GM18508 (cell line): ENCODE measurements around the gene PHLDA2.

Experiments
- ATAC-seq: cut with Tn5 transposase; IDR thresholded peaks from one replicate; pipeline ENCODE4 v1.9.1; 2021; ENCODE audit warnings: moderate number of reproducible peaks; ENCODE audit not compliant: insufficient read depth, unreplicated experiment

PHLDA2 gene

DNA sequence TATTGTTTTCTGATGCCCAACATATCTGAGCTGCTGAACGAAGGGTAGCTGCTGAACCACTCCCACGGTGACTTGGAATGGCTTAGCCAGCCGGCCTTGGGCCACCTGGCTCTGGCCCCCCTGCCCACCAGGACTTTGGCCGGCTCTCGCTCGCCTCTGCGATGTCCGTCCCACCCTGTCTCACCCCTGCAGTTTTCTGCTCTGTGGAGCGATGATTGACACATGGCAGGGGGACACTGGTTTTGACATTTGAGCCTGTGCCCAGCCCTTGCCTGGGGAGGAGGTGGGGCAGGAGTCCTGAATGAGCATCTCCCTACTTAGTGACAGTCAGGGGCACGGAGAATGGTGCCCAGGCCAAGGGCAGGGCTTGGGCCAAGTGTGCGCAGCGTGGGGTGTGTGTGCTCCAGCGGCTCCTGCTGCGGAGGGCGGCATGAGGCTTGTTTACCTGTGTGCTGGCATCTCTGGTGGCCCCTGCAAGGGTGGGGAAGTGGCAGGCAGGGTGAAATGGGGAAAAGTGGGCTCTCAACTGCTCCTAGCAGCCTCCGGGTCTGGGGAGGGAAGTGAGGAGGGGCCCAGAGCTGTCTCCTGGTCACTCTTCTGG is 27.9 kb downstream of the PHLDA2 start:
- ATAC-seq = no peak

DNA sequence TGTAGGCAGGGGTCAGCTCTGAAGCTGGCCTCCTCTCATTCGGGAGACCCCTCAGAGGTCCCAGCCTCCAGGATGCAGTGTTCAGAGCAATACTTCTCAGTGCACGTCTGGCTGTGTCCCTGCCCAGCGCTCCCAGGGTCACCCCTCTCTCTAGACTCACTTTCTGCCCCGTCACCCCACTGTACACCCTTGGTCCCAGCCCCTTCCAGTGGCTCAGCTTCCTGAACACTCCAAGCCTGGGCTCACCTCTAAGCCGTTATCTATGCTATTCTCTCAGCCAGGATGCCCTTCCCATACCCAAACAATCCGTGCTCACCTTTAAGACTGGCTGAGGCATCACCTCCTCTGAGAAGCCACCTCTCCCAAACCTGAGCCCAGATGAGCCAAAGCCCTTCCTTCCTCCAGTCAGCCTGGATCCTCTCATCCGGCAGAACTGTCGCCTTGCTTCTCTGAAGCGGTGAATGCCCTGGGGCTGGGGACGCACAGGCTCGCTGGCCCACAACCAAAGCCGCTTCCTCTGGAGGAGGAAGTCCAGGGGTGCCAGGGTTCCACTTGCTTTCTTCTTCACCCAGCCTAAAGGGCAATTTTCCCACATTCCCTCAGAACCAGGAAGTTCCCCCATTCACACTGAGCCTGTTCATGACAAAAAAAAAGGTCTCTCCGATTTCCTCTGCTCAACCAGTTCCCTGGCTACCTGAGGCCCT is 30.0 kb downstream of the PHLDA2 start:
- ATAC-seq = no peak

DNA sequence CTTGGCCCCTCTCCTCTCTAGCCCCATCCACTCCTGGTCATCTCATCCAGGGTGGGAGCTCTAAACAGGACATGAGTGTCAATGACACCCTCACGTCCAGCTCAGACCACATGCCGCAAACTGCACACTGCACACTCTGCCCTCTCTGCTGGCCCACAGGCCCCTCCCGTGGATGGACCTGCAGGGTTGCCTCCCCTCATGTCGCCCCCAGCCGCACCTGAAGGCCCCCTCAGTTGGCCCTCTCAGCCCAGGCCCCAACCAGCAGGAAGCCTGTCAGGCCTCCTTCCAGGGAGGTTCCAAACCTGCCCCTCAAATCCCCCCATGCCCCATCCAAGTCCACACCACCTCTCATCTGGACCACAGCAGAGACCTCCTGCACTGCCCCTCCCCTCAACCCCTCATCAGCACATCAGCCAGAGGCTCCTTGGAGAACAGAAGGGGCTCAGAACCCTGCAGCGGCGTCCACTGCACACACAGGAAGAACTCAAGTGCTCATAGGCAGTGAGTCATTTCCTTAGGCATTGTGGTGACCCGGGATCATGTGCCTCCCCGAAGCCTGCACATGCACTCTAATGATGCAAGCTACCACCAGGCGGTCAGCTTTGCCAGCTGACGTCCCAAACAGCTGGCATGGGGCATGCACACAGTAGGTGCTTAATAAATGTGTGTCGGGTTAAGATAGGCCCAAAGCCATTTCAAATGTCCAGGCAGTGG is 30.7 kb downstream of the PHLDA2 start:
- ATAC-seq = no peak

DNA sequence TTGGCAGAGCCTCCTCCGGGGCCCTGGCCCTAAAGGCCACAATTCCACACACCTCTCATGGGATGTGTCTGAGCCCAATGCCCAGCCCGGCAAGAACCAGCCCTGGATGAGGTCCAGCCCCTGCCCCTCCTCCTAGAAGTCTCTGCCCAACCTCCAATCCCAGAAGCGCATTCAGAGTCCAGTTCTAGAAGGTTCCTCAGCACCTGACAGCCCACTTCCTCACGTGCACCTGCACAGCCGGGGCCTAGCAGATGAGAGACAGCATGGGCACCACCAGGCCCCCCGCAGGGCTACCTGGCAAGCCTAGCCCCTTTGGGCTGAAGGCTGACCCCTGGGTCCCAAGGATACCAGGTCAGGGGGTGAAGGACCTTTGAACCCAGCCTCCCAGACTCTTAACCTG is 32.2 kb downstream of the PHLDA2 start:
- no peak for ATAC-seq

DNA sequence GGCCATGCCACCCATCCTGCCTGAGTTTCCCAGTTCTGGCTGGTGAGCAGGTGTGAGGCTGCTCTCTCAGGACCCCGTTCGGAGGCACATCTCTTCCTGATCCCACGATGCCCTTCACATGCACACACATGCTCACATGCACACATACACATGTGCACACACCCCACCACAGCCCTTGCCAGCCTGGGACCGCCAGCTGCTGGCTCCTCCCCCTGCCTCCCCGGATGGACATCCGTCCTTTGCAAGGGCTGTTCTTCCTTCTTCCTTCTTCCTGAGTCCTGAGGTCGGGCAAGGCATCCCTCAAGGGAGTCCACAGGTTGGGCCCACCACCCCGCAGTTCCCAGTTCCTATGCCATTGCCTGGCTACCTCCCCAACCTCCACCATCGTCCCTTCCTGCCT is 33.2 kb downstream of the PHLDA2 start:
- no peak for ATAC-seq

DNA sequence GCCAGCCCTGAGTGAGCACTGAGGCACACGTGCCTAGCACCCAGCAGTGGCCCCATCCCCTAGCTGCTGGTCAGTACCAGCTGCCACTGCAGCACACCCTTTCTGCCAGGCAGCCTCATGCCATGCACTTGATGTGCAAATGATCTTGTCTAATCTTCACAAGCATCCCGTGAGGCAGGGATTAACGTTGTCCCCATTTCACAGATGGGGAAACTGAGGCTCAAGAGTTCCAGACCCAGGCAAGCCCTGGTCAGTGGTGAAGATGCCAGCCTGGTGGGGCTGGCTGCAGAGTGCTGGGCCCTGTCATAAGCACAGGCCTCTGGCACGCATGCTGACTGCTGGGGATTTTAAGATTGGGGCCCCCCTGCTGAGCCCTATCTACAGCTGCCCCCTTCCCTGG is 35.3 kb downstream of the PHLDA2 start:
- ATAC-seq = no peak

DNA sequence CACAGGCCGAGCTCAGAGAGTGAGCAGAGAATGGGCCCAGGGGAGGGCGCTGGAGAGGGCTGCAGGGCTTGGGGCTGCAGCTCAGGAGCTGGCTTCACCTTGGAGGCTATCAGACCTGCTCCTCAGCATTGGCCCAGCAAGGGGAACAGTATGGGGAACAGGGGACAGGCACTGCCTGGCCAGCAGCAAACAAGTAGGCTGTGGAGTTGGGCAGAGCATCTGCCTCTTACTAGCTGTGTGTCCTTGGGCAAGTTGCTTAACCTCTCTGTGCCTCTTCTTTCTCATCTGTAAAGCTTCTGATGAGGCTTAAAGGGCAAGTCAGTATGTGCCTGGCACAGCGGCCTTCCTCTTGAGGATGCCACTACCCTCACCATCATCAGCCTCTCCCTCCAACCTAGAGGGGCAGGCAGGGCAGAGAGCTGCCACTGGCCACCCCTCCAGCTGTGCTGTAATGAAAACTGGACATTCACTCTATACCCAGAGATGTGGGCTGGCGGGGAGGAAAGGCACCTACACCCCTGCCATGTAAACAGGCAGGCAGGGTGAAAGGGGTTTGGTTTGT is 36.2 kb downstream of the PHLDA2 start:
- ATAC-seq = no peak

DNA sequence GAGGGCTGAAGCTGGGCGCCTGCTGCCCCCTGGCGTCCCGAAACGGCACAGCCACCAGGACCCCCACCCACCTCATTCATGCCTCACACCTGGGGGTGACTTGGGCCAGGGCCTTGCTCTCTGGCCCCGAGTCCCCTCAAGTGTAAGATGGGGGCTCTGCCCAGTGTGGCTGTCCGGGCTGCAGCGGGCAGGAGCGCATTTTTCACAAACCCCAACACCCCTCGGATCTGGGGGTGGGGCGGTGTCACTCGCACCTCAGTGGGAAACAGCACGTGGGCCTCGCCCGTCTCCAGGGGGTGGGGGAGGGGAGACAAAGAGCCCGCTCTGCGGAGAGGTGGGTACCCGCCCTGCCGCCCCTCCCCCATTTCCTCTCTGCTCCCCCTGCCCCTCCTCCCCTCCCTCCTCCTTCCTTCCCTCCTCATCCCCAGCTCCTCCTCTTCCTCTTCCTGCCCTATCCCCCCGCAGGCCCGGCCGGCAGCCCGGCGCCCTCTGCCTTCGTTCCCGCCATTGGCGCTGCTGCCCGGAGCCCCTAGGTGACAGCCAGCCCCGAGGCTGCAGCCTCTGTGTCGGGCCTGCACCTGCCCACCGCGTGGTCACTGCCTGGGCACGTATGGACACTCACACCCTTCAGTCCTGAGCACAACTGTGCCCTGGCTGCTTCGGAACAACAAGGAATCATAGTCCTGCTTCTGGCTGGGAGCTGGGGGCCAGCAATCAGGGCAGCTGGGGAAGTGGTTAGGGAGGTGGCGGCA is 36.8 kb downstream of the PHLDA2 start:
- no peak for ATAC-seq

DNA sequence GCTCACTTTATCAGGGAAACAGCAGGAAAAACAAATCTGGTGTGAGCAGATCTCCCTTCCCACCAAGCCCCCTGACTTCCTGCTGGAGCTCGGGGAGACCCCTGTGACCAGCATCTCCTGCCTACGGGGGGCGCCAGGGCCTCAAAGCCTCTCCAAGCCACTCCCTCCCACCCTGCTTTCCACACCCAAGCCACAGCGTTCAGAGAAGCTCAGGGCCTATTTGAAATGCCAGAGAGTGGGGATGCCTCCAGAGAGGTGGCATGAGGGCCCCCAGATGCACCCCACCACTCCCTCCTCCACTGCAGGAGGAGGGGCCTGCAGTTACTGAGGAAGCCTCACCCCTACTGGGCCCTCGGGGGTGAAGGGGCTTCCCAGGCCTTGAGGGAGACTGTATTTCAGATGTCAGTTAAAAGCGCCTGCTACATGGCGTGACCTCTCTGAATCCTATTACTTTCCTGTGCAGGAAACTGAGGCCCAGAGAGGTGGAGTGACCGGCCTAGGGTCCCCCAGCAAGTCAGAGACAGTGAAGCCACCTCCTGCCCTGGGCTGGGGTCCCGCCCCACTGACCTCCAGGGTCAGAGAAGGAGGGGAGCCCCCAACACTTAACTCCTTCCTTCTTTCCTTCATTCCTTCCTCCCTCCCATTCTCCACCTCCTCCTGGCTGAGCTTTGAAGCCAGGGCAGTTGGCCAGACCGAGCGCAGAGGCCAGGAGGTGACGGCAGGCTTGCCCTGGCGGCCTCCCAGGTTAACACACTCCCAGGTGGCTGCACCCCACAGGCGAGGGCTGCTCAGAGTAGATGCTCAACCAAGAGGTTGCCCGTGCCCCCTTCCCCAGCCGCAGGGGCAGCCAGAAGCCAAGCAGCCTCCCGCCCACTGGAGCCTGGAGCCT is 37.6 kb downstream of the PHLDA2 start:
- ATAC-seq = no peak

DNA sequence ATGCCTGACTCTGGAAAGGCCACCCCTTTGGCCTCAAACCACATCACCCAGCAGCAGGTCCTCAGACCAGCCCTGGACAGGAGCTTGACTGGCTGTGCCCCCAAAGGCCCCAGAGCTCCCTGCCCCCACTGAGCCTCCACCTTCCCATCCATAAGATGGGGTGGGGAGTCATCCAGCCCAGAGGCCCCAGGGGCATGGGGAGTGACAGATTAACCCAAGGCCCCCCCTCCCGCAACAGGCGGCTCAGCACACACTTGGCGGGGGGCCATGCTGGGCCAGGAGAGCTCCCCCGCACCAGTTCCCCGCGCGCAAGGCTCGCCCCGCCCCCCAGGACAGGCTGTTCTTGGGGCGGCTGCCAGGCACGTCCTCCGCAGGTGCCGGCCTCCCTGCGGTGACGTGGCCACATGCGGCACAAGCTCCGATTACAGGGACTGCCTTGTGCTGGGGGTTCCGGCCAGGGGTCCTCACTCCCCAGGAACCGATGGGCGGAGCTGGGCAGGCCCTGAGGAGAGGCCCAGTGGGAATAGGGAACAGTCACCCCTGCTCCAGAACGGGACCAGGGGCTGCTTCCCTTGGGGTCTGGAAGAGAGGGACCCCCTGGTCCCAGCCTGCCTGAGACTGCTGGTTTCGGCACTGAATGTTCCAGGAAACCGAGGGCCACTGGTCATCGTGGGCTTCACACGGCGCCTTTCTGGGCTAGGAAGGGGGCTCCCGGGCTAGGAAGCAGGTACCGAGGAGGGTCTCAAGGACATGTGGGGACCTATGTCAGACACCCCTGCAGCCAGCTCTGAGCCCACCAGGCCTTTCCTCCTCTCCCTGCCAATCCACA is 38.5 kb downstream of the PHLDA2 start:
- no peak for ATAC-seq

DNA sequence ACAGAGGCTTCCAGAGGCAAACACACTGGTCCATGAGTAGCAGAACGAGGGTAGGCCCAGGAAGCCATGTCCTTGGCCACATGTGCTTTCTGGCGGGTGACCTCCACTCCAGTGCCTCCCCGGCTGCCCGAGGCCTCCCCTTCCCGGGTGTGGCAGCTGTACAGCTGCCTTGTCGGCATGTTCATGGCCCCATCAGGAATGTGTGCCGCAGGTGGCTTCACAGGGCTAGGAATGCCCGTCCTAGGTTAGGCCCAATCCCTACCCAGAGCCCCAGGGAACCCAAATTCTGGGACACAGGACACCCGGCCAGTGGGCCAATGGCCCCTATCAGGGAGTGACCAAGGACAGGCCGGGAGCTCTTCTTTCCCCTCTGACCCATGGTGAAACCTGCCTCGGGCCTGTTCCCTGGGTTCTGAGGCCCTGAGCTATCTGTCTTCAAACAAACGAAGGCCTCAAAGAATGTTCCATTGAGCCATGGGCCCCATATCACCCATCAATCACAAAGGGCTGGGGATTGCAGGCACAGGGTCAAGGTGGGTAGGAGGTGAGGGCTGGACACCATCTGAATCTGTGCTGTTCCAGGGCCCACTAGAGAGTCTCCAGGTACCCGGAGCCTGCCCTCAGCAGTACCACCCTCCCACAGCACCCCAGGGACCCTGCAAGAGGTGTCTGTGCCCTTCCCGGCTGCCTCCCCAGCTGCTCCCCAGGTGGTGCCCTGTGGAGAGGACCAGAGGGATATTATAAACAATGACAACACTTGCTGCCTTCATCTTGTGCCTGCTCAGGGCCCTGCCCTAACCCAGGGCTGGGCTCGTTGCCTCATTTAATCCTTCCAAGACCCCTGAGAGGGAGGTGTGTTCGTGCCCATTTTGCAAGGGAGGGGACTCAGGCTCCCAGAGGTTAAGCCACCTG is 39.6 kb downstream of the PHLDA2 start:
- no peak for ATAC-seq

DNA sequence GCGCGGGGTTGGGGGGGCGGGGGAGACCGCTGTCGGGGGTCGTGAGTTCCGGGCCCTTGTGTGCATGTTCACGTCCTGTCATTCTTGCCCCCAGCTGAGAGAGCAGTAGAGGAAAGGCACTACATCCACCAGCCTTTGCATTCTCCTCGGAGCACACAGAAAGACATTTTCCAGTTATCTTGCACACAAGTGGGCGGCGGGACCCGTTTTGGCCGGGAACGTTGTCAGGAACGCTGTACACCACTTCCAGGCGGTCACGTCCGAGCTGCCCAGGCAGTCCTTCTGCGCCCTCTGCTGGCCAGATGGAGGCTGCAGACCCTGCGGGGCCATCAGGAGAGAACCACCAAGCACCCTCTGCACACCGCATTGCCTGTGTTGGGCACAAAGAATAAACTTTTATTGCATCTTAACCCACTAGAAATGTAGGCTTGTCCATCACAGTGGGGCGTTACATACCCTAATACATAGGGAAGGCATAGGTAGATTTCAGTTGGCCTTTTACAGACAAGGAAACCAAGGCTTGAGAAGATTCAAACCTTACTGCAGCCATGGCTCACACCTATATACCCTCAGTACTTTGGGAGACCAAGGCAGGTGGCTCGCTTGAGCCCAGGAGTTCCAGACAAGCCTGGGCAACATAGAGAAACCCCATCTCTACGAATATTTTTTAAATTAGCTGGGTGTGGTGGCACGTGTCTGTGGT is 40.8 kb downstream of the PHLDA2 start:
- ATAC-seq = no peak

DNA sequence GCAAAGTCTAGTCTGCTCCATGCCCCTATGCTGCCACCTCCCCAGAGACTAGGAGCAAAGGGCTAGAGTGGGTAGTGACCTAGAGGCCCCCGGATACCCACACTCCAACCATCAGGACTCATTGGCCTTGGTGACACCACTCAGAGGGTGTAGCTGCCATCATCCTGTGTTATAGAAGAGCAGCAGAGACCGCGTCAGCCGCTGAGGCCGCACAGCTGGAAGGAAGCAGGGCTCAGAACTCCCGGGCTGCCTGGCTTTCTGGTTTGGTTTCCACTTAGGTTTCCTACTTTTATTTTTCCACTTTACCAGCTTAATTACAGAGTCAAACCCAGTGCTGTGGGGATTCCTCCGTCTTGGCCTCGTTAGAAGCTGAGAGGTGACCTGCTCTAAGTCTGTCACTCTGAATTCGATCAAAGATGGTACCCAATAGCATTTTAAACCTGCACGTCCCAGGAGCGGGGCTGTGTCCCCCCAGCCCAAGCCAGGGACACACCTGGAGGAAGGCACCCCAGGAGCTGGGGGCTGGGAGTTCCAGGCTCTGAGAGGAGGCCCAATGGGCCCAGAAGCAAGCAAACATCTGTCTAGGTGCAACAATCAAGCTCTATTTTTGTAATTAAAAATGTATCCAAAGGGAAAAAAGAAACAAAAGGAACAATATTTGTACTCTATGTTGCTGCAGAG is 41.6 kb downstream of the PHLDA2 start:
- ATAC-seq = no peak

DNA sequence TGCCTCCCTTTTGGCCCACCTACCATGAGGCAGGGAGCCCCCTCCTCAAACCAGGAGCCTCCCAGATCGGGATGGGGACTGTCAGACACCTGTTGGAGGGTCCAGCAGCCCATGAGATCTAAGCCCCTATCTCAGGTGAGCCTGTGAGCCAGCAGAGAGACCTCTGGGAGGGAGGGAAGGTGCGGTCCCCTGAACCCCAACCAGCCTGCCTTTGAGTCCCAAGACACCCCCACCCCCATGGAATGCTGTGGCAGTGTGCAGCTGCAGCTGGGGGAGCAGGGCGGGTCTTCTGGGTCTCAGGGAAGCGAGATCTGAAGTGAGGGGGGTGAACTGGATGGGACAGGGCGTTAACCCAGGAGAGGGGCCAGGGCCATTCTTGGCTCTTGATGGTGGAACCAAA is 42.3 kb downstream of the PHLDA2 start:
- ATAC-seq = no peak

DNA sequence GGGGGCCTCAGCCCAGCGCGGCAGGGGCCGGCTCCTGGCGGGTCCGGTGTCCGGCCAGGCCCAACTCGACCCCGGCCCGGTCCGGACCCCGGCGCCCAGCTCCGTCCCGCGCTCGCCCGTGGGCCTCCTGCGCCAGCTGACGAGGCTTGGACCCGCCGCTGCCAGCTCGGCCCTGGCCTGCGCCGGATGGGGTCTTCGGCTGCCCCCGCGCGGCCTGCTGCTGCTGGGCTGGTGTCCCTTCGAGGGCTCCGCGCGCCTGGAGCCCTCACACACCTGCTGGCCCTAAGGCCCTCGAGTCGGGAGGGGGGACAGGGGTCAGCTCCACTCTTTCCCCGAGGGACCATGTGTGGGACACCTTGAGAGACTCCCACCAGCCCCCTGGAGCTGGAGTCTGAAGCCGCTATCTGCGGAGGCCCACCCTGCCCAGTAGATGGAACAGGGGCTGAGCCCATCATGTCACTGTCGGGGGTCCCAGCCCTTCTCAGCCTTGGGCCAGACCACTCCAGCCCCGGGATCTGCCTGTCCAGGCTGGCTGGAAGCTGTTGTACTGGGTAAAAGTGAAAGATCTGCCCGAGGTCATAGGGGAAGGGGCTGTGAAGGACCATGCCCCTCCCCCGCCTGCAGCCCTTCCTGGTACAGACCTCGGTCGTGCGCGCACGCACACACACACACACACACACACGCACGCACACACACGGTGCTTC is 42.9 kb downstream of the PHLDA2 start:
- ATAC-seq = no peak

DNA sequence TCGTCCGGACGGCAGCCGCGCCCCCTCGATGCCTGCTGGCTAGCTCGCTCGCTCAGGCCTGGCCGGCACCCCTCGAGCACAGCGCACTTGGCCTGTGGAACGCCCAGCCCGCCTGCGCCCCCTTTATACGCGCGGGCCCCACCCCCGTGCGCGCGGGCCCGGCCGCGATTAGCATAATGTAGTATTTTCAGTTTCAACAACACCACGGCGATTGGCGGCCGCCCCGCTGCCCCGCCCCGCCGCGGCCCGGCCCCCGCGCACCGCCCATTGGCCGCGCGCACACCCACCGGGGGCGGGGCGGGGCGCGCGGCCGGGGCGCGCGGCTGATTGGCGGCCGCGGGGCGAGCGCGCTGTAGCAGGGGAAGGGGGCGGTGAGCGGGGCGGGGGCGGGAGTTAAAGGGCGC is 43.5 kb downstream of the PHLDA2 start, which contains the start of gene CDKN1C:
TSS of gene CDKN1C (minus strand) at position 98 of the 404 bp plus-strand sequence. CDS start 319 bp downstream, outside the sequence.
- ATAC-seq = no peak
